ENCODE results near the gene NDUFB1.

GRCh38 chr14:92154283-92154942 lies 32.9 kb upstream of the NDUFB1 start:
- TF ChIP-seq CTCF (IDR thresholded peaks at IDR 0.05): no peak
- TF ChIP-seq POLR2A (IDR thresholded peaks at IDR 0.05): no peak
